Thymus (tissue), 14 donors: ENCODE data around the gene BCAS2. TPM values are rescaled to one million over a fixed set of nuclear protein-coding genes. Genes with fewer than 3 reads are reported as not detected.

Source experiments
- DNase-seq, 9 donors: peaks; one replicate each; pipeline ENCODE4 v3.0.0-alpha.2; 2013; ENCODE audit warnings: low spot score in 9 of 9, low read depth in 6 of 9, missing footprints in 1 of 9
- H3K27ac ChIP-seq, 2 donors: one replicate each; pipeline ENCODE4 v1.5.1; 2013; ENCODE audit warnings: control low read depth in 1 of 2, low read depth in 1 of 2, low read length in 1 of 2, mild to moderate bottlenecking in 1 of 2, moderate library complexity in 1 of 2
- H3K27me3 ChIP-seq, 2 donors: one replicate each; pipeline ENCODE4 v1.5.1; 2013; ENCODE audit warnings: low read length in 1 of 2; ENCODE audit not compliant: control insufficient read depth in 2 of 2, insufficient read depth in 1 of 2
- H3K36me3 ChIP-seq, 2 donors: one replicate each; pipeline ENCODE4 v1.5.1; 2013; ENCODE audit warnings: low read length in 1 of 2, mild to moderate bottlenecking in 1 of 2, moderate library complexity in 1 of 2; ENCODE audit not compliant: control insufficient read depth in 2 of 2, insufficient read depth in 2 of 2
- H3K4me1 ChIP-seq, 2 donors: one replicate each; pipeline ENCODE4 v1.5.1; 2013; ENCODE audit warnings: low read length in 2 of 2; ENCODE audit not compliant: control insufficient read depth in 2 of 2, insufficient read depth in 2 of 2
- H3K4me3 ChIP-seq, 2 donors: one replicate each; pipeline ENCODE4 v1.5.1; 2013; ENCODE audit warnings: low read length in 2 of 2, control low read depth in 1 of 2, mild to moderate bottlenecking in 1 of 2
- H3K9me3 ChIP-seq, 2 donors: one replicate each; pipeline ENCODE4 v1.5.1; 2013; ENCODE audit warnings: low read length in 1 of 2, mild to moderate bottlenecking in 1 of 2; ENCODE audit not compliant: control insufficient read depth in 2 of 2, insufficient read depth in 1 of 2
- WGBS: extraction: QIAGEN DNeasy Blood & Tissue Kit; methylation state at CpG from one replicate; pipeline ENCODE4 v1.1.7; 2013; 5-methylcytosine and 5-hydroxymethylcytosine counted together
- long read RNA-seq, 10 donors: transcript quantifications; one replicate each; lab custom pipeline, GENCODE V29; 2026
- polyA plus RNA-seq: library from polyadenylated mRNA; stranded (reverse); fragments of 200-250 nt; gene quantifications from one replicate; pipeline ENCODE4 v1.2.3, GENCODE V29; 2013
- total RNA-seq: library from RNA; stranded (reverse); fragments of 120-200 nt; gene quantifications from one replicate; pipeline ENCODE4 v1.2.4, GENCODE V29; 2013
- donor health status: healthy.

BCAS2 gene
- total RNA-seq, result 46.3 TPM
- polyA plus RNA-seq, result 57.8 TPM
- long read RNA-seq, donor 1, partial matches to known transcripts, result 0 of 3 reads
- long read RNA-seq, donor 1, other reads (novel, unspliced or antisense), result 0 of 3 reads
- long read RNA-seq, donor 2, transcript BCAS2-201 (7 exons, 1,299 nt), result major isoform, 23 of 24 reads
- long read RNA-seq, donor 2, partial matches to known transcripts, result 0 of 24 reads
- long read RNA-seq, donor 2, other reads (novel, unspliced or antisense), result 0 of 24 reads
- long read RNA-seq, donor 3, transcript BCAS2-201 (7 exons, 1,299 nt), result major isoform, 32 of 50 reads
- long read RNA-seq, donor 3, partial matches to known transcripts, result 18 of 50 reads
- long read RNA-seq, donor 3, other reads (novel, unspliced or antisense), result 0 of 50 reads
- long read RNA-seq, donor 4, transcript BCAS2-201 (7 exons, 1,299 nt), result major isoform, 18 of 18 reads
- long read RNA-seq, donor 4, partial matches to known transcripts, result 0 of 18 reads
- long read RNA-seq, donor 4, other reads (novel, unspliced or antisense), result 0 of 18 reads
- long read RNA-seq, donor 5, transcript BCAS2-201 (7 exons, 1,299 nt), result major isoform, 36 of 39 reads
- long read RNA-seq, donor 5, partial matches to known transcripts, result 0 of 39 reads
- long read RNA-seq, donor 5, other reads (novel, unspliced or antisense), result 0 of 39 reads
- long read RNA-seq, donor 6, transcript BCAS2-201 (7 exons, 1,299 nt), result major isoform, 10 of 10 reads
- long read RNA-seq, donor 6, partial matches to known transcripts, result 0 of 10 reads
- long read RNA-seq, donor 6, other reads (novel, unspliced or antisense), result 0 of 10 reads
- long read RNA-seq, donor 7, transcript BCAS2-201 (7 exons, 1,299 nt), result major isoform, 18 of 18 reads
- long read RNA-seq, donor 7, partial matches to known transcripts, result 0 of 18 reads
- long read RNA-seq, donor 7, other reads (novel, unspliced or antisense), result 0 of 18 reads
- long read RNA-seq, donor 8, transcript BCAS2-201 (7 exons, 1,299 nt), result major isoform, 9 of 10 reads
- long read RNA-seq, donor 8, partial matches to known transcripts, result 0 of 10 reads
- long read RNA-seq, donor 8, other reads (novel, unspliced or antisense), result 0 of 10 reads
- long read RNA-seq, donor 9, transcript BCAS2-201 (7 exons, 1,299 nt), result major isoform, 15 of 17 reads
- long read RNA-seq, donor 9, partial matches to known transcripts, result 0 of 17 reads
- long read RNA-seq, donor 9, other reads (novel, unspliced or antisense), result 0 of 17 reads
- long read RNA-seq, donor 10, transcript BCAS2-201 (7 exons, 1,299 nt), result major isoform, 18 of 19 reads
- long read RNA-seq, donor 10, partial matches to known transcripts, result 0 of 19 reads
- long read RNA-seq, donor 10, other reads (novel, unspliced or antisense), result 0 of 19 reads

GRCh38 chr1:114581335-114582287 is at the start of gene BCAS2:
TSS of gene BCAS2 (minus strand) at chr1:114581615. CDS start at chr1:114581591, 24 bp downstream.
- Histone ChIP-seq H3K27ac (peak within 1 kb of the TSS; percentile 82 to 96), H3K36me3 (peaks cover 7 to 8% of the 10 kb centered on the region in 2 donors), H3K4me3 (peak within 1 kb of the TSS; percentile 56 to 67), H3K9me3 (peaks cover 0 to 4% of the 10 kb centered on the region in 2 donors), H3K4me1 (peaks cover 8 to 9% of the 10 kb centered on the region in 2 donors), H3K27me3 (peaks cover 2 to 5% of the 10 kb centered on the region in 2 donors)
- DNase-seq, result peak; percentile 91 to 99 (median 97)
- 7% methylated on average over 40 of the region's 40 CpGs for WGBS

- WGBS, result 42% methylated on average over 2 of the region's 2 CpGs
- Histone ChIP-seq H3K4me3 (no peak overlapping the region), H3K4me1 (no peaks in the 10 kb centered on the region), H3K27me3 (no peaks in the 10 kb centered on the region), H3K36me3 (no peaks in the 10 kb centered on the region), H3K9me3 (no peaks in the 10 kb centered on the region), H3K27ac (no peak overlapping the region)
- DNase-seq, result no peak
Measured at GRCh38 chr1:114627107-114627506, 45.7 kb upstream of the BCAS2 start.

GRCh38 chr1:114623364-114623763 is 41.9 kb upstream of the BCAS2 start:
- 97% methylated on average over 5 of the region's 5 CpGs for WGBS
- DNase-seq, result no peak
- Histone ChIP-seq H3K36me3 (no peaks in the 10 kb centered on the region), H3K27ac (no peak overlapping the region), H3K4me3 (no peak overlapping the region), H3K4me1 (no peaks in the 10 kb centered on the region), H3K27me3 (peaks cover 0 to 2% of the 10 kb centered on the region in 2 donors), H3K9me3 (no peaks in the 10 kb centered on the region)

GRCh38 chr1:114620419-114620818 is 39.0 kb upstream of the BCAS2 start:
- 94% methylated on average over 2 of the region's 2 CpGs for WGBS
- H3K27ac ChIP-seq, result no peak overlapping the region

GRCh38 chr1:114618606-114619005 is 37.2 kb upstream of the BCAS2 start:
- Histone ChIP-seq H3K4me3 (no peak overlapping the region), H3K9me3 (no peaks in the 10 kb centered on the region), H3K27ac (no peak overlapping the region), H3K4me1 (no peaks in the 10 kb centered on the region), H3K36me3 (no peaks in the 10 kb centered on the region), H3K27me3 (peaks cover 0 to 2% of the 10 kb centered on the region in 2 donors)
- no peak for DNase-seq

More at GRCh38 chr1:114620419-114620818, 39.0 kb upstream of the BCAS2 start:
- Histone ChIP-seq H3K4me1 (no peaks in the 10 kb centered on the region), H3K27me3 (peaks cover 0 to 2% of the 10 kb centered on the region in 2 donors), H3K36me3 (no peaks in the 10 kb centered on the region), H3K9me3 (no peaks in the 10 kb centered on the region), H3K4me3 (no peak overlapping the region)
- DNase-seq, result no peak

GRCh38 chr1:114610546-114611245 is 29.3 kb upstream of the BCAS2 start:
- peak overlapping the region; percentile 34 to 59 for H3K27ac ChIP-seq

GRCh38 chr1:114609826-114610225 is 28.4 kb upstream of the BCAS2 start:
- DNase-seq, result no peak
- no peaks in the 10 kb centered on the region for H3K9me3 ChIP-seq
- H3K4me3 ChIP-seq, result no peak overlapping the region
- no peaks in the 10 kb centered on the region for H3K4me1 ChIP-seq
- peaks cover 0 to 4% of the 10 kb centered on the region in 2 donors for H3K27me3 ChIP-seq
- no peaks in the 10 kb centered on the region for H3K36me3 ChIP-seq
- H3K27ac ChIP-seq, result no peak overlapping the region
- 93% methylated on average over 2 of the region's 2 CpGs for WGBS

More at GRCh38 chr1:114610546-114611245, 29.3 kb upstream of the BCAS2 start:
- WGBS, result 92% methylated on average over 9 of the region's 9 CpGs
- no peak for DNase-seq
- Histone ChIP-seq H3K36me3 (no peaks in the 10 kb centered on the region), H3K4me3 (no peak overlapping the region), H3K9me3 (no peaks in the 10 kb centered on the region), H3K4me1 (no peaks in the 10 kb centered on the region), H3K27me3 (peaks cover 0 to 4% of the 10 kb centered on the region in 2 donors)
